NCI-H510A (cell line): ENCODE data around the gene MUTYH.
"Not testable (repeated sequence)": the region's sequence is repeated elsewhere in the genome, so short reads cannot be mapped to it uniquely, and the experiment has no call there.

ENCODE experiments used
- DNase-seq: peaks from one replicate; lab custom pipeline; 2025; lab: John Stamatoyannopoulos, UW

MUTYH gene

GRCh38 chr1:45339789-45340558 lies at the start of gene MUTYH, which contains the start of gene TOE1:
Gene MUTYH (minus strand): TSS chr1:45340440. CDS start chr1:45334505, 5,935 bp downstream.
Gene TOE1 (plus strand): TSS chr1:45340170. CDS start chr1:45340253, 83 bp downstream.
- peak; percentile 92 for DNase-seq

- DNase-seq, result no peak
Measured at GRCh38 chr1:45386219-45386618, 46.0 kb upstream of the MUTYH start.

DNA sequence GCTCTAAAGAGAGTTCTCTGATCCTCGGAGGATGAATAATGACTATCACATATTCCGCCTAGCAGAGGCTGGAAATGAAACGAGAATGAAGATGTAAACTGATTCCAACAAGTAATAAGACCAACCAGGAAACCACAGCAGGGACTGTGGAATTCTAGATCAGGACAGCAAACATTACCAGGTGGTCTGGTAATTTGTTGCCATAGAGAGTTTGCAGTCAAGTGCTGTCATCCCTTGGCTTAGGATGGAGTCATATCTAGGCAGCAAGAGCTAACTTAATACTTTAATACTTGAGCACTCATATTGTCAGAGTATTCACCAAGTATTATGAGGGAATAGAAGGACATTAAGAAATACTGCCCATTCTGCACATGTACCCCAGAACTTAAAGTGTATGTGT lies 45.1 kb upstream of the MUTYH start:
- peak; percentile 44 for DNase-seq

GRCh38 chr1:45384213-45384612 lies 44.0 kb upstream of the MUTYH start:
- not testable (repeated sequence) for DNase-seq

GRCh38 chr1:45383191-45383590 lies 43.0 kb upstream of the MUTYH start:
- DNase-seq, result no peak

- DNase-seq, result no peak
Measured at GRCh38 chr1:45381243-45381642, 41.0 kb upstream of the MUTYH start.

- DNase-seq, result no peak
Measured at GRCh38 chr1:45380730-45381129, 40.5 kb upstream of the MUTYH start.

DNA sequence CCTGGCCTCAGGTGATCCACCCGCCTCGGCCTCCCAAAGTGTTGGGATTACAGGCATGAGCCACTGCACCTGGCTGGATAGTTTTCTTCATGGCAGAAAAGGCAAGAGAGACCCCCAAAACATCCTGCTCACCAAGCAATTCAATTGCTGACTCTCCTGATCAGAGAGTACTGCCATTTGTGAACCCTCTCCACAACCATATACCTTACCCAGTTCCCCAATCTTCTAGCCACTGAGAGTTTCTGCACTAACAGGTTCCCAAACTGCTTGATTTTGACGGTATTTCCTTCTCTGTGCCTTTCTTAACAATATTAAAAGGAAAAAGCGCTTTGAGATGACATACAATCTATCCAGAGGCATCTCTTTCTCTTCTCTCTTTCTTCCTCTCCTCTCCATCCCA lies 39.9 kb upstream of the MUTYH start:
- DNase-seq, result no peak

DNA sequence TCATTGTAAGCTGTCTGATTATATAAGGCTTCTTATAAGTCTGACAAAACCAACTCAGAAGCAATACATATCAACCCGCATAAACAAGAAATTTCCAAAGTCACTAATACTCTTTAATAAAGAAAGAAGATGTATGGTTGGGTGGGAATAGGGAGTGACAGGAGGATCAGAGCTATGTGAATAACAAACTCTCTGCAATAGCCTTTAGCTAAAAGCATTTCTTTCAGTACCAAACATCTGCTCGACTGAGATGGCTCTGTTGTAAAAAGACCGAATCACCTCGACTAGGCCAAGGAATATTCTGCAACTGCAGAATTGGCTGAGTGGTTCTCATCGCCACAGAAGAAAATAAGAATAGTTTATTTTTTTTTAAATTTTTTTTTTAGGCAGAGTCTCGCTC lies 39.3 kb upstream of the MUTYH start:
- DNase-seq, result no peak

DNA sequence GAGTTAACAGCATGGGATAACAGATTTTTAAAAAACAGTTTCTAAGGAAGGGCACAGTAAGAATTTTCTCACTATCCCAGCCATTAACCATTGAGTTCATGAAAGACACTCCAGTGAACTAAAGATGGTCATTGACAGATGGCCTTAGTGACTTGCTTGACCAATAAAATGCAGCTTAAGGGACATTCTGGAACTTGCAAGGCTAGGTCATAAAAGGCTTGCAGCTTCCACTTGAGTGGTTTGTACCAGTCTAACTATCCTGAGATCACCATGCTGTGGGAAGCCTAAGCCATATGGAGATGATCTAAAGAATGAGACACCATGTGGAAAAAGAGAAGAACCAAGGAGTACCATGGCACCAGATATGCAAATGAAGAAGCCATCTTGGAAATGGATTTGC lies 37.9 kb upstream of the MUTYH start:
- DNase-seq, result no peak

- no peak for DNase-seq
Measured at GRCh38 chr1:45375104-45376090, 35.2 kb upstream of the MUTYH start.

DNA sequence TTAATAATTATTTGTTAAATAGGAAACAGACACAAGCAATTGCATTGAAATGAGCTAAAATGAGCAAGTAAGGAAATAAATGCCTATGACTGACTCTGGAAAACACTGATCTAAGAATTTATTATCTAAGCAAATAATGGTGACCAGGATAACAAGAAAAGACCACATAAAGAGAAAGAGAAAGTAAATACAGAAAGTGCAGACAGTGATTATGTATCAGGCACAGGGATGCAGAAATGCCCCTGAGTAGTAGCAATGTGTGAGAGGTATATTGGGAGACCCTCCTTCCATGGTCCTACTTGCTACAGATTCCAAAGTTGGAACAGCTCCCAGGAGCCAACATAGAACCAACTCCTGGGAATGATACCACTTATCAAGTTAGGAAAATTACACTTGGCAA lies 33.3 kb upstream of the MUTYH start:
- no peak for DNase-seq

GRCh38 chr1:45370575-45370974 lies 30.3 kb upstream of the MUTYH start:
- no peak for DNase-seq

- DNase-seq, result no peak
Measured at GRCh38 chr1:45365051-45365450, 24.8 kb upstream of the MUTYH start.

DNA sequence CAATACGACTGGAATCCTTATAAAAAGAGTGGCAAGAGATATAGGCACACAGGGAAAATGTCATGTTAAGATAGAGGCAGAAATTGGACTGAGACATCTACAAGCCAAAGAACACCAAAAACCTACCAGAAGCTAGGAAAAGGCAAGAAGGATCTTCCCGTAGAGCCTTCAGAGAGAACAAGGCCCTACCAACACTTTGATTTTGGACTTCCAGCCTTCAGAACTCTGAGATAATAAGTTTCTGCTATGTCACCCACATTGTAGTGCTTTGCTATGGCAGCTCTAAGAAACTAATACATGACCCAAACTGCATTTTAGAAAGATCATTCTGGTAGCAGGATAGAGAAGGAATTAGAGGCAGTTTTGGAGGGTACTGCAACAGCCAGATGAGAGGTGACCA lies 24.1 kb upstream of the MUTYH start:
- DNase-seq, result no peak

DNA sequence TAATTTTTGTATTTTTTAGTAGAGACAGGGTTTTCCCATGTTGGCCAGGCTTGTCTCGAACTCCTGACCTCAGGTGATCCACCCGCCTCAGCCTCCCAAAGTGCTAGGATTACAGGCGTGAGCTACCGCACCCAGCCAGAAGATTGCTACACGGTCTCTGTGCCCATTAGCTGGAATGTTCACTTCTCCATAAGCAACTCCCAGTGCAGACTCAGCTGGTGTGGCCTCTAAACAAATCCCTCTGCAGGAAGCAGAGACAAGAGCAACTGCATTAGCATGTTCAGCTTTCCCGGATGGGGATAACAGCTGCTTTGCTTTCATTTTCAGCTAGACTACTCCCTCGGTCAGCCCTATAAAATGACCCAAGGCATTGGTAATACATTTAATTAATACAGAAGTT lies 20.7 kb upstream of the MUTYH start:
- peak; percentile 55 for DNase-seq

DNA sequence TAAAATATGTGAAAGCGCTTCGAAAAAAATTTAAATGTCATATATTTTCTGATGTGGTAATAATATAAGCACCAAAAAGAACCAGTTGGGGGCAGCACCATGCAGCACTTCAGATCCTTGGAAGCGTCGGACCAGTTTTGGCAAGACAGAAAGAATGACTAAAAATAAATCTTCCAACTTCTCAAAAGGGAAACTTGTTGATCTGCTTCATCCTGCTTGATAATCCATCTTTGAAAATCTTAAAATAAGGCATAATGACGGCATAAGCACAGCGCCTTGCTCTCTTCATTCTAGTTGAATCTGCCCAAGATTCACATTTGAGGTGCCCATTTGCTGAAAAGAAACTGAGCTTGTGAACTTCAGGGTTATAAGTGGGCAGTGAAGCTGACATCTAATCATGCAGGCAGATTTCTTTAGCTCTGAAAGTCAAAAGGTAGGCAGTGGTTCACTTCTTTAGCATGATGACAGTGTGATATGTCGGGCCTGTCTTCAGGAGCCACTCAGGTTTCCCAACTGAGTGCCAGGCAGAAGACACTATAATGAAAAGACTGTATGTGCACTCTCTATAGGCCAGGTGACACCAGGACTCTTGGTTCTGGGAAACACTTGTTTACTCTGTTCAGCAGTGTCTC lies 19.8 kb upstream of the MUTYH start:
- peak; percentile 10 for DNase-seq

GRCh38 chr1:45356186-45356585 lies 15.9 kb upstream of the MUTYH start:
- DNase-seq, result peak; percentile 9

DNA sequence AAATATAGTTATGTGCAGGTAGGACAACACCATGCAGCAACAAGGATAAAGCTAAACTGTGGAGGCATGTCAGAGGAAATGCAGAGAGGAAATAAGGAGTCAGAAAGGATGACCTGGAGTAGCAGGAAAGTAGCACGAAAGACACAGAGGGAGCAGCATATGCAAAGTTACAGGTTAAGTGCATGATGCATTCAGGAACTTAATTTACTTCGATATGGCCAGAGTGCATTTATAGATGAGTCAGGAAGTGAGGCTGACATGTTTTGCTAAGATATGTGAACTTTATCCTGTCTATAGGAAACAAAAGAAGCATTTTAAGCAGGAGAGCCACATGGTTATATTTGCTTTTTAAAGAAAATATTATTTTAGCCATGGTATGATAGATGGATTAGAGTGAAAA lies 15.4 kb upstream of the MUTYH start:
- DNase-seq, result no peak

DNA sequence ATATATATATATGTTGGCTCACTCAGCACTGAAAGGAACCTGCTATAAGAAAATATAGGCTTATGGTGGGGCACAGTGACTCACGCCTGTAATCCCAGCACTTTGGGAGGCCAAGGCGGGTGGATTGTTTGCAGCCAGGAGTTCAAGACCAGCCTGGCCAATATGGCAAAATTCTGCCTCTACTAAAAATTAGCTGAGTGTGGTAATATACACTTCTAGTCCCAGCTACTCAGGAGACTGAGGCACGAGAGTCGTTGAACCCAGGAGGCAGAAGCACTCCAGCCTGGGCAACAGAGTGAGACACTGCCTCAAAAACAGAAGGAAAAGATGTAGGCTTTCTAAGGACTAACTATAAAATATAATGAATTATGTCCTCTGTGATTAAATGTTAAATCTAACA lies 14.6 kb upstream of the MUTYH start:
- no peak for DNase-seq

DNA sequence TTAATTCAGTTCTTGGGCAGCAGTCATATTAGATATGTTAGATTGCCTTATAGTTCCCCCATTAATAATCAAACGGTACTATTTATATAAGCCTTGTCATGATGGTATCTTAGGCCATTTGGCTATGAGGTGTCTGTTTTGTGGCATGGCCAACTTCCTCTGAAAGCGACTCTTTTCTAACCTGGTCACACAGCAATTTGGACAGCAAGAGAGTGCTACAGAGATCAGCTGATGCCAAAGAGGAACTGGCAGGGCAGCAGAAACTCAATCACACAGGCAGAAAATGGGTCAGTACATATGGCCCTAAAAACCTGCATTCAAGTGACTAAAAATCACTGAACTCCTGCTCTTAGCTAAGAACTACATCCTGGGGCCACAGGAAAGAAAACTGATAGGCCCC lies 13.4 kb upstream of the MUTYH start:
- no peak for DNase-seq

- no peak for DNase-seq
Measured at GRCh38 chr1:45351508-45351907, 11.3 kb upstream of the MUTYH start.
